Mucosa of descending colon (tissue), 3 donors: Measurements from ENCODE around the gene SRR. TPM values are rescaled to one million over a fixed set of nuclear protein-coding genes. Genes with fewer than 3 reads are reported as not detected.

Experiments used
- ATAC-seq: fragments of 200-7000 bp; cut with Tn5 transposase; one replicate; pipeline ENCODE4 v1.9.1; 2020; ENCODE audit warnings: mild to moderate bottlenecking, moderate library complexity
- DNase-seq, 3 donors: peaks; one replicate each; pipeline ENCODE4 v3.0.0-alpha.2; 2020
- H3K36me3 ChIP-seq: fragments of 200-600 bp; one replicate; pipeline ENCODE4 v1.8.0; 2021; ENCODE audit warnings: low read depth, mild to moderate bottlenecking
- H3K4me1 ChIP-seq: fragments of 200-600 bp; one replicate; pipeline ENCODE4 v1.8.0; 2021; ENCODE audit warnings: low read depth, mild to moderate bottlenecking
- H3K4me3 ChIP-seq: fragments of 200-600 bp; one replicate; pipeline ENCODE4 v1.8.0; 2021; ENCODE audit warnings: mild to moderate bottlenecking
- H3K9me3 ChIP-seq: fragments of 200-600 bp; one replicate; pipeline ENCODE4 v1.8.0; 2021; ENCODE audit warnings: mild to moderate bottlenecking
- CTCF ChIP-seq: fragments of 200-600 bp; IDR thresholded peaks from one replicate; pipeline ENCODE4 v1.8.0; 2022; ENCODE audit warnings: antibody characterized with exemption, mild to moderate bottlenecking
- intact Hi-C, 2 donors: fragments of 100-400 bp; cut with DNase I in 1 of 2; cut with micrococcal nuclease in 1 of 2; formaldehyde crosslinking; loops; one replicate each; pipeline versions ENCODE4 v1.11.0 to v1.11.1; 2022; cut with DNase I, micrococcal nuclease
- total RNA-seq, 3 donors: library from RNA; stranded (reverse); fragmentation: NEBNext Ultra II Directional in 2 of 3; extraction: Animal tissue kit (Norgen Biotek cat#: 25700) in 2 of 3; gene quantifications; one replicate each; pipeline versions ENCODE4 v1.2.1 to v1.2.4, GENCODE V29; 2021 to 2023
- donor health status: DM: no; HTN: no; CAD: no; lungs with moderate emphysema.
- donor health status: DM: no; HTN: no; CAD: no.
- donor health status: DM: no; HTN: yes; CAD: no.

SRR gene
- total RNA-seq, 3 donors from 2014 or later = 9.7 to 16.2 (median 9.8) TPM

GRCh38 chr17:2282297-2282873 lies 21.4 kb upstream of the SRR start:
- no peaks in the 10 kb centered on the region for H3K9me3 ChIP-seq

GRCh38 chr17:2283302-2283701 lies 20.4 kb upstream of the SRR start:
- Histone ChIP-seq H3K9me3 (no peaks in the 10 kb centered on the region), H3K36me3 (no peaks in the 10 kb centered on the region), H3K4me3 (no peak overlapping the region), H3K4me1 (no peaks in the 10 kb centered on the region)
- intact Hi-C loops = loop anchor here in 1 of 2 donors (10.0 kb wide), 1 partner anchor 229 kb away; the partner anchor contains the start of gene HIC1
- ATAC-seq (no peak), DNase-seq (no peak)
- TF ChIP-seq CTCF = no peak

More at GRCh38 chr17:2282297-2282873, 21.4 kb upstream of the SRR start:
- no peak for TF ChIP-seq CTCF
- no peaks in the 10 kb centered on the region for H3K4me1 ChIP-seq
- DNase-seq (no peak), ATAC-seq (peak; percentile 70)
- intact Hi-C loops = loop anchor here in 1 of 2 donors (10.0 kb wide), 1 partner anchor 228 kb away; the partner anchor contains the start of gene HIC1
- H3K36me3 ChIP-seq = no peaks in the 10 kb centered on the region
- no peak overlapping the region for H3K4me3 ChIP-seq

GRCh38 chr17:2289878-2290478 lies 13.8 kb upstream of the SRR start:
- intact Hi-C loops = loop anchor here in 1 of 2 donors (10.0 kb wide), 1 partner anchor 235 kb away; the partner anchor contains the start of gene HIC1
- peaks cover 10% of the 10 kb centered on the region for H3K36me3 ChIP-seq

DNA sequence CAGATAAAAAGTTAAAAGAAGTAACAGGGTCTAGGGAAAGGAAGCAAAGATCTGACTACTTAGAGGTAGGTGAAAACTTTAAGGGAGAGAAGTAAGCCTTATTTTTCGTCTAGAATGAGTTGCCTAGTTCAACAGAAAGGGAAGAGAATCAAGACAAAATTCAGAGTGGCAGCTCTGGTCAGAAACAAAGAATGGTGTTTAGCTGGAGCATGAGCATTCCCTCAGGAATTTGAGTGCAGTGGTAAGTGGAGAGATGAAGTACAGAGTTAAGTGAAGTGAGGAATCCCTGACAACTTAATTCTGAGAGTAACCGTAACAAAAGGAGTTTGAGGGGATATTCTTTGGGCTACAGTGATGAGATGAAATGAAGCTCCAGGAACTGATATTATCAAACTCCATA lies 11.7 kb upstream of the SRR start:
- no peaks in the 10 kb centered on the region for H3K4me1 ChIP-seq
- H3K4me3 ChIP-seq = no peak overlapping the region
- no peaks in the 10 kb centered on the region for H3K9me3 ChIP-seq
- H3K36me3 ChIP-seq = peaks cover 10% of the 10 kb centered on the region
- TF ChIP-seq CTCF = no peak
- ATAC-seq (no peak), DNase-seq (no peak)
- intact Hi-C loops = no loop called here

More at GRCh38 chr17:2289878-2290478, 13.8 kb upstream of the SRR start:
- TF ChIP-seq CTCF = no peak
- H3K9me3 ChIP-seq = no peaks in the 10 kb centered on the region
- H3K4me3 ChIP-seq = no peak overlapping the region
- H3K4me1 ChIP-seq = no peaks in the 10 kb centered on the region
- no peak for ATAC-seq
- no peak for DNase-seq

DNA sequence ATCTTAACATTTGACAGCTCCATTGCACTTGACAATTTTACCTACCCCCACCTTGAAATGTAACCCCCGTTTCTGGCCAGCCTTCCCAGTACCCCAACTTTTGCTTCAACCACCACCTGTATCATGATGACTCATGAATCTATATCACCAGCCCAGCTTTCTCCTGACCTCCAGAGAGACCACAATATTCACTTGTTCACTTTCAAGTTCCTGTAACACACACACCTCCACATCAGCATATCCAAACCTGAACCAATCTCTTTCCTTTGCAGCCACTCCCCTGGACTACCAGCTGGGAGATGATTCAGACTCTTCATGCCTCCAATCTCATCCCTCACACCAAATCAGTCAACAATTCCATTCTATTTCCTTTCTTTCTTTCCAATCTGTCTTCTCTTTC lies 8.2 kb upstream of the SRR start:
- H3K36me3 ChIP-seq = peaks cover 10% of the 10 kb centered on the region
- H3K4me1 ChIP-seq = no peaks in the 10 kb centered on the region
- intact Hi-C loops = no loop called here
- DNase-seq (no peak), ATAC-seq (no peak)
- no peak overlapping the region for H3K4me3 ChIP-seq
- TF ChIP-seq CTCF = no peak
- no peaks in the 10 kb centered on the region for H3K9me3 ChIP-seq
